ENCODE results near the gene DAB1.

- no peak for TF ChIP-seq CTCF (IDR thresholded peaks at IDR 0.05; ENCODE audit: insufficient read depth, low read depth, low read length)
- no peak for TF ChIP-seq EZH2 (IDR thresholded peaks at IDR 0.05; ENCODE audit: insufficient read depth, low read length)
These were observed 292.6 kb downstream of the DAB1 start for GRCh38 chr1:57131257-57131656.

Data from astrocyte (in vitro differentiated cells and primary cell).